ENCODE data around the gene BMPR1B.

Gene BMPR1B

DNA sequence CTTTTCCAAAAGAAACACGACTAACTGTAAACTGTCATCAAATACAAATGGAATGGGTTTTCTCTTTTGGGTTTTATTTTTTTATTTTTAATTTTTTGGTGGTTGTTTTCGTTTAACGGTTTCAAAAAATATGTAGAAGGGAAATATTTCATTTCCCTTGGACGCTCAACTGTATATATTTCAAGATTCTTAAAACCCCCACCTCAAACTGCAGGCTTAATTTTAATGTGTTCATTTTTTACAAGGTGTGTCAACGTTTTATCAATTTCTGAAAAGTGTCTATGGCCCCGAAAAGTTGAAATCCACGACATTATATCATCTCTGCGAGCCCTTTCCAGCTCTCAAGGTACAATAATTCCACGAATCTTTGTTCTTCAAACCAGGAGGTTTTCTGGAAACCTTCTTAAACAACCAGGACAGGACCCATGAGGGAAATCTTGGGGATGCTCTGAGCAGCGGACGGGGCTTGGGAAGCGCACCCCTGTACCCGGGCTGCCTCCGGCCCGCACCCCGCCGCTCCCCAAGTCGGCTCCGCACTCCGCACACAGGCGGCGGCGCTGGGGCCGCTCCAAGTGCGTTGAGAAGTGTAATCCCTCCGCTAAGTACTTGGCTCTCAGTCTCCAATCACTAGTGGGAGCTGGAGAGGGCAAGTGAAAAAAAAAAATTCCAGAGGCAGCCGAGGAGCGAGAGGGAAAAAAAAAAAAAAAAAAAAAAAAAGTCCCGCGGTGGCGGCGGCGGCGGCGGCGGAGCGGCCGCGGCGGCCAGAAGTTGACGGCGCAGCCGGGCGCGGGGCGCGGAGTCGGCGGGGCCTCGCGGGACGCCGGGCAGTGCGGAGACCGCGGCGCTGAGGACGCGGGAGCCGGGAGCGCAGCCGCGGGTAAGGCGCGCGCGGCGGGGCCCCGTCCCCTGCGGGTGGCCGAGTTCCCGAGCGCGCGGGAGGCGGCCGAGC lies at the start of gene BMPR1B:
Gene BMPR1B, plus strand, starts transcription at position 764 of the 949 bp plus-strand sequence. CDS start 346,470 bp downstream, outside the sequence.
- no peak for DNase-seq

DNA sequence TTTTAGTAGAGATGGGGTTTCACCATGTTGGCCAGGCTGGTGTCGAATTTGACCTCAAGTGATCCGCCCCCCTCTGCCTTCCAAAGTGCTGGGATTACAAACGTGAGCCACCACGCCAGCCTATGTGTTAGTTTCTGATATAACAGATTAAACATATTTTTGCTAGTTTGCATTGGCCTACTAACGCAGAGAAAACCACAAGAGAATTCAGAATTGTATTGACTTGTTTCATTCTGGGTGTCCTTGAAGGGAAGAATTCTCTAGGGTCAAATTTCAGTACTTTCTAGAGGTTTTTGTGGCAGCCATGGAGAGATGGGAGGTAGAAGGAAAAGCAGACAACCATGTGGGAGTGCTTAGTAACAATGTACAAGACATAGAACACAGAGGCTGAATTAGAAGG lies 46.1 kb upstream of the BMPR1B start:
- no peak for DNase-seq

DNA sequence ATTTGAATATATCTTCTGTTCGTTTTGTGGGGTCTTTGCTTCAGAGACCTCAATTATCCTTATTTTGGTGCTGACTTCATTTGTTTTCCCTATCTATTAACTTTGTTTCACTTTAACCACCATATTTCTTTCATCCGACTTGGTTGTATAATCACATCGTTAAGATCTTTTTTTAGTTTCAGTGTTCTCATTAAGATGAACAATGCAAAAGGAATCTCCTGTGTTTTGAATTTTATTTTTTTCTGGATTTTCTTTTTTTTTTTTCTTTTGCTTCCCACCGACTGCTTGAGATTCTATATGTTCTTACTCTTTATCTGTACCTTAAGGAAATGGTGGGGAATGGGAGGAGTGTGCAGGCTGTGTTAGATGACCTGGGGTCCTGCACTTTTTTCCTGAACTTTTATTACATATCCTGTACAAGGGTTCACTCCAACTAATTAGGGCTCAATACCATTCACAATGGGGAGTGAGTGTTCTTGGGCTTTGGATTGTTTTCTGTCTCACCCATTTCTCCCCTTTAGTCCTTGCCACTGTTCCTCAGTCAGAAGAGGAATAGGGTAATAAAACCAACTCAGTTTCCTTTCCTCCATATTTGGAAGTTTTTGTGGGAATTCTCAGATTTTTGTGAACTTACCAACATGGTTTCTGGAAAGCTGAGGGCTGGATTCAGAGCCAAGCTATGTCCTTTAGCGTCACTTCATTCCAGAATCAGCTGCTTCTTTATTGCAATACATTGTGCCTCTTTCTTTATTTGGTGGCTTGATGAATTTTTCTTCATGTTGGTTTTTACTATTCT lies 43.2 kb upstream of the BMPR1B start:
- no peak for DNase-seq

DNA sequence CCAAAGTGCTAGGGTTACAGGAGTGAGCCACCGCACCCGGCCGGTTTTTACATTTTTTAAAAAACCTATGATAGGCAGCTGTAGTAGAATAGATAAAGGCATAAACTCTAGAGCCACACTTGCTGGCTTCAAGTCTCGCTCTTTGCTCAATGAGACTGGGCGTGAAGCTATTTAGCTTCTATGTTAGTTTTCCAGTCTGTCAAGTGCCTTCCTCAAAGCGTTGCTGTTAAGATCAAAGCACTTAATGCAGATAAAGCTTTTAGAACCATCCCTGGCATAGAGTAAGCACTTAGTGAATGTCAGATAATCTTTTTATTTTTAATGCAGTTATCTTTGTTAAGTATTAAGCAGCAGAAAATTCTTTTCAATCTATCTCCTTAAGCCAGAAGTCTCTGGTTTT lies 42.0 kb upstream of the BMPR1B start:
- DNase-seq, result no peak

DNA sequence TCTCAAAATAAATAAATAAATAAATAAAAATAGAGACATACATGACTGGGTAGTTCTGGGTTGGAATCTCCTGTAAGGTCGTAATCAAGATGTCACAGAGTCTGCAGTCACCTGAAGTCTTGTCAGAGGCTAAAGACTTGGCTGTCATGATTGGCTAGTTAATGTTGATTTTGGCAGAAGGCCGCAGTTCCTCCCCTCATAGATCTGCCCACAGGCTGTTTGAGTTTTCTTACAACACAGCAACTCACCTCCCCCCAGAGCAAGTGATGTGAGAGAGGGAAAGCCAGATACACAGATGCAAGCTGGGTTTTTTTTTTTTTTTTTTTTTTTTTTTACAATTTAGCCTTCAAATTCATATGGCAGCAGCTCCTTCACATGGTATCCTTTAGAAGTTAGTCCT lies 36.4 kb upstream of the BMPR1B start:
- DNase-seq, result no peak

DNA sequence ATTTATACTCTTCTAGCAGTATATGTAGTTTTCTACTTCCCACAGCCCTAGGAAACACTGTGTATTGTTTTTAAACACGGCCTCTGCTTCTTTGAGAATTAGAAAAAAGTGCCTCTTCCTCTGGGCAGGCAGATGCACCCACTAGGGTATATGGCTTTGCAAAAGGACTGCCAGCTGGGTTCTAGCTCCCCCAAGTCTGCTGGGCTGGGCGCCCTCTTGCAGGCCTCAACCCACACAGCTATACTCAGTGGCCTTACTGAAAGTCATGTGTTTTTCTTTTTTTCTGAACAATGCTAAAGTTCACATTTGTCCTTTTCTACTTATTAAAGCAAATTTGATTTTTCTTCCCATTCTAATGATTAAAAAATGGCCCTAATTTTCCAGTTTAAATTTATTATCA lies 35.5 kb upstream of the BMPR1B start:
- DNase-seq, result no peak

DNA sequence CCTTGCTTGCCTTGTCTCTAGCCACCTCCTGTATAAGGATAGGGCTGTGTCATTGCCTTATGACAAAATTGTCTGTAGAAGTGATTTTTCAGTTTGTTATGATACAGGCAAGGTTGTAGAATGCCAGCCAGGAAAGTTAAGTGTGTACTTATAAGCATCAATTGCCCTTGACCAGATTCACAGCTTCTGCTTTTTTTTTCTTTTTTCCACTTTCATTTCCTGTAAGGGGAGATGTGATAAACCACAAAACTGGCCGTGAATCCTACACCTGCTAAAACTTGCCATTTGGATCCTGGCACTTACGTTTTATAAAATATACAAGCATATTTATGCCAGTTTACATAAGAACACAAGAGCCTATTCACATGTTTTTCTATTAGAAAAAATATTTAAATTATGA lies 35.0 kb upstream of the BMPR1B start:
- DNase-seq, result no peak

DNA sequence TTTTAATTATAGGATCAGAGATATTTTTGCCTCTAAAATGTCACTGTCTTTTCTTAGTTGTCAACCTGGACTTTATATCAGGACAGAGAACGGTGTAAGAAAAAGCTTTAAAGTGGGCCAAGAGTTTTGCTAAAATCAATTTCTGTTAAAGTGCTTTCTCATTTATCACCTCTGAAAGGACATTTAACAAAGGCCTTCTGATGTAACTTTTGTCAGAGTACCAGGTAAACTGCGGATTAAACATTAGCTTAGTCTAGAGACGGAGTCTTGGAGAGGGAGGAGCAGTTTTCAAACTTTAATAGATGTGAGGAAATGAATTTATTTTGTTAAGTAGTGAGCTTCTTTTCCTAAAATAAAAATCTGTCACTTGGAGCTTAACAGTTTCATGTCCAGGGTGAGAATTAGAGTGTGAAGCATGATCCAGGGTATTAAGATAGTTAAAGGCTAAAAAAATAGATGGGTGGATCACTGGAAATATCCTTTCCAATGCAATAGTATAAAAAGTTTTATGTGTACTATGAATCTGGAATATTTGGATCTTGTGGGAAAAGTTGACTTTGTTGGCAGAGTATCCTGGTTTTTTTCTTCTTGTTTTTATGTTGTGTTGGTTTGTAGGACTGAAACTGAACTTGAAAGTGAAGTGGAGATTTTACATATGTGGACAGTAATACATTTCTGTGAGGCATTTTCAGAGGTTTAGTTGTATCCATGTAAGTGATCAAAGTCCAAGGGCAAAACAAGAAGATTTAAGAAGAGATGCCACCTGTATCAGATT lies 33.6 kb upstream of the BMPR1B start:
- no peak for DNase-seq

DNA sequence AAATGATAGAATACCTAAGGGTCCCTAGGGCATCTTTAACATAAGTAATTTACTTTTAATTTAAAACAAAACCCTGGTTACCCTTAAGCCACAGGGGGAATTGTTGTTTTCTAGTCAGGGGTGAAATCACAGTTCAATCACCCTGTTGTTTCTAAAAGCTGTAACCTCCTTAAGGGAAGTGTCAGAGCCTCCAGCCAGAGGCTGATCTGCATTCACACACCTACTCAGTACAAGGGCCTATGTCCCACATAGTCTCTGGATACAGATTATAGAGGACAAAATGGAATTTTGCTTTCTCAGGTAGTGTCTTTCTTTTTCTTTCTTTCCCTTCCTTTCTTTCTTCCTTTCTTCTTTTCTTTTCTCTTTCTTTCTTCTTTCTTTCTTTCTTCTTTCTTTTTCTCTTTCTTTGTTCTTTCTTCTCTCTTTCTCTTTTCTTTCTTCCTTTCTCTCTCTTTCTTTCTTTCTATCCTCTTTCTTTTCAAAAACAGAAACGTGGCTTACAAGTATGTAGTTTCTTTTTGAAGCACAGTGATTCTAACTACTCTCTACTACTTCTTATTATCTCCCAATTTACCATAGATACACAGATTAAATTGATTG lies 31.1 kb upstream of the BMPR1B start:
- DNase-seq, result no peak

DNA sequence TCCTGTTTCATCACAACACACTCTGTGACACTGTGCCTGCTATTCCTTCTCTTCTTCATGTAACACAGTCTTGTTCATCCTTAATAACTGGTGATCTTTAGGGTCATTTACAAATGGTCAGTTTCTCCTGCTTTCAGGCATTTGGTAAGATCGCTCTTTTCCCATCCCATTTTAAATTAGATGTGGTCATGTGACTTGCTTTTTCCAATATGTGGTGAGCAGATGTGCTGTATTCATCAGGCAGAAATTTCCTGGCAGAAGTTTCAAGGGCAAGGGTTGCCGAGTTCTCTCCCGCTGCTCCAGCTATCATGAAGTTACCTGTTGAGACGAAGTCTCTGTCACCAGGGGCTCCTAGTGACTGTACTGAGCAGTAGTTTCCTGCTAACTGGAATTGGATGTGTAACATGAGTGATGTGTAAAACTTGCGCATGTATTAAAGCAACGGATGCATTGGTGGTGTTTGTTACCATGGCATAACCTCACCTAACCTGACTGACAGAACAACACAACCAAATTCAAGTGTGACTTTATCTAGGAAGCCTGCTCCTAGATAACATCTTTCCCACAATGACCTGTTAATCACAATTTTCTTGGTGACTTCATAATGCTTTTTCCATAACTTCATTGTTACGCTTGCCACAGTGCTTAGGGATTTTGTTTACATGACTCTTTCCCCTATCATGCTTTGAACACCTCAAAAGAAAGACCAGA lies 29.5 kb upstream of the BMPR1B start:
- DNase-seq, result no peak

DNA sequence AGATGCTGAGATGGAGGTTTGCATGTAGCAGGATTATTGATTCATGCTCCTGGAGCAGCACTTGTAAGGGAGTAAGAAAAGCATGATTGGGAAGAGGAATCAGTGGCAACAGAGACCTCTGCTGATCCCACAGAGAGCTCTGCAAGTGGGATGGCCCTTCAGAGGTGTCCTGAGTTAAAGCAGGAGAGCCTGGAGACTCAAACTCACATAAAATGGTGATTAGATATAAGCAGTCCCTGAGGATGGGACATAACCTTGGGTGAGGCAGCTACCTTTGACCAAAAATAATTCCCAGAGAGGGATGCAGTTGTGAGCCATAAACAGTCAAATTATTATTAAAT lies 25.4 kb upstream of the BMPR1B start:
- no peak for DNase-seq

DNA sequence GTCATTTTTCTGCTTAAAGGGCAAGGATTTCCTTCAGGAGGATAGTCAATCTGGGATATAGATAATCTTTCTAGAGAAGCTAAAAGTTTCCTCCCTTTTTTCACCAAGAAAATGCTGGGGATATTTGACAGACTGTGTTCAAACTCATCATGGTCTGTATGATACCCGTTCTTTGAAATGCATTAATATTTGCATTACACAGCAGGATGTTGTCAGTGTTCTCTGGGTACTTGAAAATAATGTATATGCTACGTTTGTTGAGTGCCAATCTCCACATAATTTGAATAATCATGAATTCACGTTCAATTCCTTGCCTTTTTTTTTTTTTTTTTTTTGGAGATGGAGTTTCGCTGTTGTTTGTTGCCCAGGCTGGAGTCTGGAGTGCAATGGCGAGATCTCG lies 18.0 kb upstream of the BMPR1B start:
- DNase-seq, result no peak

DNA sequence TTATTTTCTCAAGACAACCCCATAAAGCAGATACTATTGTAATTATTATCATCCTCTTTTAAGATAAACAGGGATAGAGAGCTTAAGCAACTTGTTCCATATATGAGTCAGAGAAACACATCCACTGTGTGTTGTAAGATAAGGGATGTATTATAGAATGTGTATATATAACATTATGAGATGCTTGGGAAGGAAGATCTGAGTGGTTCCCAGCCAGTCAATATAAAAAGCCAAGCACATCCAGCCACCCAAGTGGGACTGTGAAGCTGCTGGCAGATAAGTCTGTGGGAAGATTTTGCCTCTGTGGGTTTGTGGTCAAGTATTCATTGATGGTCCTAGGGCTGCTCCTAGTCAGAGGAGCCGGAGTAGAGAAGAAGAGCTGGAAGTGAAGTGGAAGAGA lies 16.5 kb upstream of the BMPR1B start:
- no peak for DNase-seq

DNA sequence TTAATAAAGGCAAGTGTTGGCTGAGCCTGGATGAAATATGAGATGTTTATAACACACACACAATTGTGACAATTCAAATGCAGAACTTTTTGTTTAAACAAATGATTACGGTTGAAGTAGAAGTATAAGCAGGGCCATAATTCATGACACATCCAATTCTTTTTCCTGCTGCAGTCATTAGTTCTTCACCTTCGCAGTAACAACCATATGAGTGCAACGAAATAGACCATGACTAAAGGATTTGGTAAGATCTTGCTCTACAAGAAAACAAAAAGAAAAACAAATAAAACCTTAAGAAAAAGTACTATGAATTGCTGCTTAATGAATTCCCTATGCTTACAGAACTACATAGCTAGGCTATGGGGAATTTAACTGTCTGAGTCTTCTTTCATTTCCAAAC lies 13.9 kb upstream of the BMPR1B start:
- no peak for DNase-seq

DNA sequence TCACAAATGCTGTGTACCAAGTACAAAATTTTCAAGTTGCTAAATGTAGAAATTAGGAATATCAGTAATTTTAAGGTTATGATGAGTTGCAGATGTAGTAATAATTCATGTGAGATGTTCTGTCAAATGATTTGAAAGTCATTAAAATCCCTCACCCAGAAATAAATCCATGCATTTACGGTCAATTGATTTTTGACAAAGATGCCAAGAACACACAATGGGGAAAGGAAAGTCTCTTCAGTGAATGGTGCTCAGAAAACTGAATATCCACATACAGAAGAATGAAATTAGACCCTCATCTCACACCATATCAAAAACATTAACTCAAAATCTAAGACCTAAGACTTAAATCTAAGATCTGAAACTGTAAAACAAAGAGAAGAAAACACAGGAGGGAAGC lies 12.9 kb upstream of the BMPR1B start:
- DNase-seq, result no peak

DNA sequence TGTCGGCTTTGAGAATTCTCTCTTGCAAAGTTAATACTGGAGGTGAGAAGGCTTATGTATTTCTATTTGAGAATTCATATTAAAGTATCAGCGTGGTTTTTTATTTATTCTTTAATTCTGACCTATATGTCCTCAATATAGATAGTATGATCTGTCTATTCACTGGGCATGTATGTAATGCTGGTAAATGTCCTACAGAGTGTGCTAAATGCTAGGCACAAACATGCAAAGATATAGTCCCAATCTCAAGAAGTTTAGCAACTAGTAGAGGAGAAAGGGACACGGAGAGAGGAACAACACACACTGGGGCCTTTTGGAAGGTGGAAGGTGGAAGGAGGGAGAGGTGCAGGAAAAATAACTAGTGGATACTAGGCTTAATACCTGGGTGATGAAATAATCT lies 11.0 kb upstream of the BMPR1B start:
- DNase-seq, result no peak

DNA sequence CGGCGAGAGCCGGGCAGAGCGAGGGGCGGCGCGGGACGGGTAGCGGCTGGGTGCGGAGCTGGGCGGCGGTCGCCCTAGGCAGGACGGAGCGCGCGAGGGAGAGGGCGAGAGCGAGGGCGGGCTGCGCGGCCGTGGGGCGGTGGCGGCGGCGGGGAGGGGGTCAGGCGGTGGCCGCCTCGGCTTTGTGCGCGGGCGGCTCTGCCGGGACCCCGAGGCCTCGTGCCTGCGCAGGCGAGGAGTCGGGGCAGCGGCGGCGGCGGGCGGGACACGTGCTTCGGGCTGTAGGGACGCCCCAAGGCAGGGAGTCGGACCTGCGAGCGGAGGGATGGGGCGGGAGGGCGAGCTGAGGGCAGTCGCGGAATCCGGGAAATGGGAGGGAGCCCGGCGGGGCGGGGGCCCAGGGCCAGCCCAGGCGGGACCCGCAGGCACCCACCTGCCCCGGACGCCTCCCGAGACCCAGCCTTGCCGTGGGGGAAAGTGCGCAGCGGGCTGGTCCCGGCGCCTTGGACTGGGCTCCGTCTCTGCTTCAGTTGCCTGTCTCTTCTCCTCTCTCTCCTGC lies 465 bp downstream of the BMPR1B start:
- DNase-seq, result no peak

DNA sequence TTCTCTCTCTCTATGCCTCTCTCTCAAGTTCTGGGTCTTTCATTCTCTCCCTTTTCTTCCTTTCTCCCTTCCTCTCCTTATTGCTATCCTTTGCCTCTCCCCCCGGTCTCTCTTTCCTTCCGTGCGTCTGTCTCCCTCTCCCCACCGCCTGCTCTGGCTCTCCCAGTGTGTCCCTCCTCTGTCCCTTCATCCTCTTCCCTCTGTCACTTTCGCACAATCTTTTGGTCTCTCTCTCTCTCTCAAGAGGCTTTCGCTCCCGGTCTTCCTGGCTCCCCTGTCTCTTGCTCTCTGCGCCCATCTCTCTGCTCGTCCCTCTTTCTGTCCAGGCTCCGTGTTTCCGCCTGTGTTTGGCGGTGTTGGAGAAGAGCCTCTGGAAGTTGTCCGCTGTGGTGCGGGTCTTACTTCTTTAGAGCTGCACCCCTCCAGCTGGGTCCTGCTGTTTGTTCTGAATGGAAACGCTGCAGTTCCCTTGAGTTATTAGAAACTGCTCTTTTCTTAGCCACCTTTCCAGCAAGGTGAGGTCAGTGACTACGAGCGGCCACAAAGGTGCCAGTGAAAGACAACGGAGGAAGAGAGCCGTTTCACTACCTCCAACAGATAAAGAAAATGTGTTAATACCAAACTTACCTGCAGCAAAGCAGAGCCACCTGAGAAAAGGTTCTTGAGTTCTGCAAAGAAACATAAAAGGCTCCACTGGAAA lies 1.1 kb downstream of the BMPR1B start:
- DNase-seq, result no peak

DNA sequence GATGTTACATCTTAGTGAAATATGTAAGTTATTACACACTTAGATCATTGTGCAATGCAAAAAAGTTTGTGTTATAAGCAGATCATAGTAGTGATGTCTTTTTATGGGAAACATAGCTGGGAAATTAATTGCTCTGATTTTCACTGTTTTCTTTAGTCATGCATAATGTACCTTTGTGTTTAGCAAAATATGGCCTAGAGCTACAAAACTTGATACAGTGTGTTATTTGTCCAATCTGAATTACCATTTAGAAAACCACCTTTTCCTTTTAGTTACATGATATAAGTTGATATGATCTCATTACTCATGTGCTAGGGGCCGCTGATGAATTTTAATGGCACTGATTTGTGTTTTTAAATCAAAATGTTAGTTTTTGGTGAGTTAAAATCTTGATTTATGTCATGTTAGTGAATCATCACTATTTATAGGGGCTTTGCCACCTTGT lies 2.0 kb downstream of the BMPR1B start:
- DNase-seq, result no peak

DNA sequence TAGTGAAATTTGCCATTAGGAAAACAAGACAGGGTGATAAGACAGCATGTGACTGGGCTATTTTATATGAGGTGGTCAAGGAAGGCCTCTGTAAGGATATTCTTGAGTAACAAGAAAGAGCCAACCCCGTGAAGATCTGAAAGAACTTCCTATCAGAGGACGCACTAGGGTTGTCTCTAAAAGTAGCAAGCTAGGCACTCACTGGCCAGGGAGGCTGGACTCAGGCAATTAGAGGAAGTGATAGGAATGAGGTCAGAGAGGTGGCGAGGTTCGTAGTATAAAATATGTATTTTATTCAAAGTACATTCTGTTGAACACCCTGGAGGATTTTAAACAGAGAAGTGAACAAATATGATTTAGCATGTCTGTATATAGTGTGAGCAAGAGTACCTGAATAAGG lies 4.6 kb downstream of the BMPR1B start:
- no peak for DNase-seq

DNA sequence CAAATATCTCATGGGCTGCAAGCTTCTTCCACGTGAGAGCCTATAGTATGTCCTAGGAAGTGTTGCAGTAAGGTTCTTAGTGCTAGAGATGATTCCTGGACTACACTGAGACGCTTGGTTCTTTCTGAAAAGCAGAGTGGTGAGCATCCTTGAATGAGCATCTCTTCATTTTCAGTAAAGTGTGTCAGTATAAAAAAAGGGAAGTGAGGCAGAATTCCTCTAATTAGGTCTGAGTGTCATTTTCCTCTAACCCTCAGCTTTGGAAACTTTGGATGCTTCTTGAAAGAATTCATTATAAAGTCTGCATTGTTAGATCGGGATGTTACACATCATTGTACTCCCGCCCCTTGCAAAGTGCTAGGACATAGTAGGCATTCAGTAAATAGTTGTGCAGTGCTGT lies 5.2 kb downstream of the BMPR1B start:
- no peak for DNase-seq

All from NK-92 treated with Interleukin-12 subunit alpha and Interleukin-12 subunit beta, amount 100 ng/mL, for 24 hours (cell line).